Stimulated activated CD4-positive, alpha-beta T cell treated with anti-CD3 and anti-CD28 coated beads, TNF-alpha, amount 100 ng/mL, for 4 hours (primary cell): ENCODE measurements around the gene ATP2A3.
"Not testable (repeated sequence)": the region's sequence is repeated elsewhere in the genome, so short reads cannot be mapped to it uniquely, and the experiment has no call there.

Source experiments
- DNase-seq, 3 experiments: peaks; one replicate each; pipeline ENCODE4 v3.0.0-alpha.2; 2020; ENCODE audit warnings: low read depth in 3 of 3

Gene ATP2A3

GRCh38 chr17:3991699-3992098 lies 27.5 kb upstream of the ATP2A3 start:
- not testable (repeated sequence) for DNase-seq

GRCh38 chr17:3990386-3991127 lies 26.3 kb upstream of the ATP2A3 start:
- DNase-seq: no peak

- no peak for DNase-seq
These were observed 25.0 kb upstream of the ATP2A3 start for GRCh38 chr17:3989041-3989886.

- no peak for DNase-seq
These were observed 24.2 kb upstream of the ATP2A3 start for GRCh38 chr17:3988297-3989040.

GRCh38 chr17:3986939-3987335 lies 22.7 kb upstream of the ATP2A3 start:
- DNase-seq: no peak

GRCh38 chr17:3986270-3986938 lies 22.2 kb upstream of the ATP2A3 start:
- DNase-seq: no peak

GRCh38 chr17:3985846-3986245 lies 21.6 kb upstream of the ATP2A3 start:
- no peak for DNase-seq

GRCh38 chr17:3983606-3984484 lies 19.6 kb upstream of the ATP2A3 start:
- no peak for DNase-seq

GRCh38 chr17:3982541-3983017 lies 18.3 kb upstream of the ATP2A3 start:
- no peak for DNase-seq

GRCh38 chr17:3982113-3982512 lies 17.9 kb upstream of the ATP2A3 start:
- DNase-seq: no peak

- no peak for DNase-seq
These were observed 17.2 kb upstream of the ATP2A3 start for GRCh38 chr17:3981455-3981854.

- DNase-seq: no peak
These were observed 16.3 kb upstream of the ATP2A3 start for GRCh38 chr17:3980381-3981014.

GRCh38 chr17:3979290-3979611 lies 15.0 kb upstream of the ATP2A3 start:
- DNase-seq: no peak

GRCh38 chr17:3978421-3979289 lies 14.4 kb upstream of the ATP2A3 start:
- no peak for DNase-seq

- no peak for DNase-seq
These were observed 13.2 kb upstream of the ATP2A3 start for GRCh38 chr17:3977387-3977786.

GRCh38 chr17:3976675-3977171 lies 12.5 kb upstream of the ATP2A3 start:
- no peak for DNase-seq

GRCh38 chr17:3974980-3975379 lies 10.7 kb upstream of the ATP2A3 start:
- DNase-seq: no peak

- no peak for DNase-seq
These were observed 10.0 kb upstream of the ATP2A3 start for GRCh38 chr17:3974138-3974687.
